ENCODE data around the gene CASQ1. TPM values are rescaled to one million over a fixed set of nuclear protein-coding genes. Genes with fewer than 3 reads are reported as not detected.

CASQ1 gene
- total and polyA plus RNA-seq, 2 donors (not counting 3 experiments of a cell fraction or from before 2014, with no cell fraction given) = not detected

DNA sequence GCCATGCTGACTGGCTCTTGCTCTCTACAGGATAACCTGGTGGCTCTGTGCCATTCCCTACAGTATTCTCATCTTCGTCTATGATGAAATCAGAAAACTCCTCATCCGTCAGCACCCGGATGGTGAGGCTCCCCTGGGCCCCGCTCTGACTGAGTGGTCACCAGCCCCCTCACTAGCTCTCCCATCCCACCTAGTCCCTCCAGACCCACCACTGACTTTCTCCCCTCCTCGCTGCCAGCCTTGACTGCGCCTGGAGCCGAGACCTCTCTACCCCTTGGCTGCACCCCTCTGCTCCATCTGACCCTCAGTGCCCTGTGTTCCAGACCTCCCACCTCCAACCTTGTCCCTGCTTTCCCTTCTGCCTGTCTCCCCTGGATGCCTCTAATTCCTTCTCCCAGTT lies 4.1 kb upstream of the CASQ1 start:
- TF ChIP-seq POLR2A (IDR thresholded peaks at IDR 0.05; ENCODE audit: low read depth, low read length) (no peak), EZH2 (IDR thresholded peaks at IDR 0.05; ENCODE audit: borderline replicate concordance, low read depth, low read length, severe bottlenecking) (no peak), MYC (IDR thresholded peaks at IDR 0.05; ENCODE audit: low read depth, low read length) (no peak), JUN (IDR thresholded peaks at IDR 0.05; ENCODE audit: borderline replicate concordance, insufficient read depth, insufficient read length, low read depth) (no peak), FOS (IDR thresholded peaks at IDR 0.05; ENCODE audit: borderline replicate concordance, insufficient read depth, low read length) (no peak), GATA2 (IDR thresholded peaks at IDR 0.05; ENCODE audit: insufficient read depth, insufficient read length, low read depth, low read length) (no peak), POLR2AphosphoS5 (IDR thresholded peaks at IDR 0.05; ENCODE audit: insufficient read depth, low read depth, low read length) (no peak)
- TF ChIP-seq, protein P1, sequence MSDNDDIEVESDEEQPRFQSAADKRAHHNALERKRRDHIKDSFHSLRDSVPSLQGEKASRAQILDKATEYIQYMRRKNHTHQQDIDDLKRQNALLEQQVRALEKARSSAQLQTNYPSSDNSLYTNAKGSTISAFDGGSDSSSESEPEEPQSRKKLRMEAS (IDR thresholded peaks at IDR 0.05; ENCODE audit: insufficient read depth, insufficient read length) = no peak
- TF ChIP-seq, protein P2, sequence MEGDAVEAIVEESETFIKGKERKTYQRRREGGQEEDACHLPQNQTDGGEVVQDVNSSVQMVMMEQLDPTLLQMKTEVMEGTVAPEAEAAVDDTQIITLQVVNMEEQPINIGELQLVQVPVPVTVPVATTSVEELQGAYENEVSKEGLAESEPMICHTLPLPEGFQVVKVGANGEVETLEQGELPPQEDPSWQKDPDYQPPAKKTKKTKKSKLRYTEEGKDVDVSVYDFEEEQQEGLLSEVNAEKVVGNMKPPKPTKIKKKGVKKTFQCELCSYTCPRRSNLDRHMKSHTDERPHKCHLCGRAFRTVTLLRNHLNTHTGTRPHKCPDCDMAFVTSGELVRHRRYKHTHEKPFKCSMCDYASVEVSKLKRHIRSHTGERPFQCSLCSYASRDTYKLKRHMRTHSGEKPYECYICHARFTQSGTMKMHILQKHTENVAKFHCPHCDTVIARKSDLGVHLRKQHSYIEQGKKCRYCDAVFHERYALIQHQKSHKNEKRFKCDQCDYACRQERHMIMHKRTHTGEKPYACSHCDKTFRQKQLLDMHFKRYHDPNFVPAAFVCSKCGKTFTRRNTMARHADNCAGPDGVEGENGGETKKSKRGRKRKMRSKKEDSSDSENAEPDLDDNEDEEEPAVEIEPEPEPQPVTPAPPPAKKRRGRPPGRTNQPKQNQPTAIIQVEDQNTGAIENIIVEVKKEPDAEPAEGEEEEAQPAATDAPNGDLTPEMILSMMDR (IDR thresholded peaks at IDR 0.05; ENCODE audit: extremely low read depth in 1 of 2, insufficient read depth in 1 of 2, low read depth in 1 of 2, low read length in 2 of 2) = no peak
- no peak overlapping the region for H3K9ac ChIP-seq (replicated peaks; ENCODE audit: extremely low read depth, insufficient read depth, low read length)
- BruUV-seq (replicated peaks) = no TSS peak
- no peak overlapping the region for H3K4me2 ChIP-seq (ENCODE audit: insufficient read depth, low read length)
- no peak overlapping the region for H2AFZ ChIP-seq (ENCODE audit: low read depth, low read length)
- H3K27me3 ChIP-seq (ENCODE audit: control insufficient read depth in 2 of 2, insufficient read depth in 2 of 2, low read length in 2 of 2) = peaks cover 0 to 4% of the 10 kb centered on the region in 2 experiments
- intact Hi-C loops (cut with micrococcal nuclease) (no loop called here), dilution Hi-C loops (cut with MboI; ENCODE audit: extremely low pct_ligation_motif_present, low sequenced_read_pairs) (no loop called here)
- CTCF ChIA-PET = interaction anchor here (0.7 to 1.3 kb wide), 2 partner anchors 33 to 37 kb away, joined by 3 read pairs; no protein-coding TSS in a partner anchor
- FAIRE-seq = no peak
- H3K79me2 ChIP-seq (ENCODE audit: control insufficient read depth, insufficient read depth, low read length) = no peaks in the 10 kb centered on the region
- peaks cover 5% of the 10 kb centered on the region for H3K4me1 ChIP-seq (ENCODE audit: control insufficient read depth, extremely low read depth, insufficient read depth, low read length)
- H3K9me3 ChIP-seq (replicated peaks; ENCODE audit: control insufficient read depth, insufficient read depth, low read length) = no peaks in the 10 kb centered on the region
- POLR2A ChIA-PET = no interaction called here
- no peak for DNase-seq (ENCODE audit: low read depth, low spot score)
- no peaks in the 10 kb centered on the region for H4K20me1 ChIP-seq (replicated peaks; ENCODE audit: control insufficient read depth, extremely low read depth, insufficient read depth, low read length)
- H3K36me3 ChIP-seq (ENCODE audit: control insufficient read depth in 2 of 2, extremely low read depth in 1 of 2, insufficient read depth in 2 of 2, low read length in 2 of 2) = no peaks in the 10 kb centered on the region
- no peak overlapping the region for H3K27ac ChIP-seq (ENCODE audit: insufficient read depth, low read depth, low read length)
- H3K9me1 ChIP-seq (replicated peaks; ENCODE audit: control insufficient read depth, extremely low read depth, insufficient read depth, low read length) = no peaks in the 10 kb centered on the region
- no peak overlapping the region for H3K4me3 ChIP-seq (replicated peaks in 1 of 3; ENCODE audit: insufficient read depth in 1 of 3, low read depth in 1 of 3, low read length in 3 of 3)
